EL (cell line): Measurements from ENCODE around the gene ATP7B.
"Not testable (repeated sequence)": the region's sequence is repeated elsewhere in the genome, so short reads cannot be mapped to it uniquely, and the experiment has no call there.

Source experiments
- DNase-seq: peaks from one replicate; pipeline ENCODE4 v3.0.0-alpha.2; 2016

Gene ATP7B

DNA sequence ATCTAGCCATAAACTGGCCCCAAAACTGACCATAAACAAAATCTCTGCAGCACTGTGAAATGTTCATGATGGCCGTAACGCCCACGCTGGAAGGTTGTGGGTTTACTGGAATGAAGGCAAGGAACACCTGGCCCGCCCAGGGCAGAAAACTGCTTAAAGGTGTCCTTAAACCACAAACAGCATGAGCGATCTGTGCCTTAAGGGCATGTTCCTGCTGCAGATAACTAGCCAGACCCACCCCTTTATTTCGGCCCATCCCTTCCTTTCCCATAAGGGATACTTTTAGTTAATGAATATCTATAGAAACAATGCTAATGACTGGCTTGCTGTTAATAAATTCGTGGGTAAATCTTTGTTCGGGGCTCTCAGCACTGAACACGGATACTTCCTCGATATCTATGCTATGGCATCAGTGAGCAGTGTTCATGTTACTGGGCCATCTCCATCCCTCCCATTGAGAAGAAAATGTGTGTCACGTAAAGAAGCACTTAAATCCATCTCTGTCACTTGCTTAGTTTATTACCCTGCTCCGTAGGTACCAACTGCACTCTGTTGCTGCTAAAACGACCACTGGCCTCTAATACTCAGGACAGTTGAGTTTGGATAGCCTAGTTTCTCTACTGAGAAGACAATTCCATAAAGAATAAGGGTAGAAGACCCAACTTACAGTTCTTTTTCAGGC is 5.3 kb downstream of the ATP7B start:
- no peak for DNase-seq

DNA sequence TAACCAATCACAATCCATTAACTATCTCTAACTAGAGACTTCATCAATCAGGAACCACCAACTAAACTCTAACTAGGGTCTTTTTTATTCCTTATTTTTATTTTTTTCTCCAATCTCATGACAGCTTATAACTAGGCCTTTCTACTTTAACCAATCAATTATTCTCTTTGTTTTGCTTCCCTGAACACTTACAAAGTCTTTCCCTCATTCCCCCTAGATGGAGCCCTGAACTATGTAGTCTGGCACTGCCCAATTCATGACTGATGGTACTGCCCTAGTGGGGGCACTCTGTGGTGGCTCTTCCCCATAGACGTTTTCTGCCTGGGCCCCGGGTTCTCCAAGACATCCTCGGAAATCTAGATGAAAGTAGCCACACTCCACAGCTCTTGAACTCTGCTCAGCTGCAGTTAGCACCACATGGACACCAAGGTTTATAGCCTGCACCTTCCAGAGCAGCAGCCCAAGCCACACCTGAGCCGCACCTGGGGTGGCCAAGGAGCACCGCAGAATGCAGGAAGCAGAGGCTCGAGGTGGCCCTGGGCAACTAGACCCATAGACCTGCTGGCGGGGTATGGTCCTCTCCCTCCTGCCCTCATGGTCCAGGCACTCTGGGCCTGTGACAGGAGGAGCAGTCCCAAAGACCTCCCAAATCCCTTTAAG is 6.6 kb downstream of the ATP7B start:
- DNase-seq, result no peak

- no peak for DNase-seq
Measured at GRCh38 chr13:52003541-52003940, 7.7 kb downstream of the ATP7B start.

- DNase-seq, result no peak
Measured at GRCh38 chr13:52002361-52002760, 8.9 kb downstream of the ATP7B start.

GRCh38 chr13:52001120-52001731 is 10.0 kb downstream of the ATP7B start:
- peak; percentile 33 for DNase-seq

- DNase-seq, result no peak
Measured at GRCh38 chr13:51999921-52000320, 11.3 kb downstream of the ATP7B start.

DNA sequence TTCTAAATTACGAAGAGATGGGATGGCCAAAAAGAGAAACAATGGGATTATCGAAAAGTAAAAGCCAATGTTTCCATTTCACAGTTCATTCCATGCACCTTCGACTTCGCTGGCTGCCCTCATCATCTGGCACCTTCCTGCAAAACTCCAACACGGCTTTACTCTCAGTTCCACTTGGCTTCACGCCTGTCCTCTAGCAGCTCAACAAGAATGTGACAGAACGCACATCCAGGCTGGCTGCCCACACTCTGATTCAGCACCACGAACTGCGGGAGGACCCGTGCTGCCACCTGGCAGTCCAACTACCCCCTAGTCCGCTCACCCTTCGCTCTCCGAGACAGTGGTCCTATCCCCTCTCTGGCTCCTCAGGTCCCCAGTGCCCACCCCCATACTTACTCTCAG is 11.7 kb downstream of the ATP7B start:
- DNase-seq, result no peak

DNA sequence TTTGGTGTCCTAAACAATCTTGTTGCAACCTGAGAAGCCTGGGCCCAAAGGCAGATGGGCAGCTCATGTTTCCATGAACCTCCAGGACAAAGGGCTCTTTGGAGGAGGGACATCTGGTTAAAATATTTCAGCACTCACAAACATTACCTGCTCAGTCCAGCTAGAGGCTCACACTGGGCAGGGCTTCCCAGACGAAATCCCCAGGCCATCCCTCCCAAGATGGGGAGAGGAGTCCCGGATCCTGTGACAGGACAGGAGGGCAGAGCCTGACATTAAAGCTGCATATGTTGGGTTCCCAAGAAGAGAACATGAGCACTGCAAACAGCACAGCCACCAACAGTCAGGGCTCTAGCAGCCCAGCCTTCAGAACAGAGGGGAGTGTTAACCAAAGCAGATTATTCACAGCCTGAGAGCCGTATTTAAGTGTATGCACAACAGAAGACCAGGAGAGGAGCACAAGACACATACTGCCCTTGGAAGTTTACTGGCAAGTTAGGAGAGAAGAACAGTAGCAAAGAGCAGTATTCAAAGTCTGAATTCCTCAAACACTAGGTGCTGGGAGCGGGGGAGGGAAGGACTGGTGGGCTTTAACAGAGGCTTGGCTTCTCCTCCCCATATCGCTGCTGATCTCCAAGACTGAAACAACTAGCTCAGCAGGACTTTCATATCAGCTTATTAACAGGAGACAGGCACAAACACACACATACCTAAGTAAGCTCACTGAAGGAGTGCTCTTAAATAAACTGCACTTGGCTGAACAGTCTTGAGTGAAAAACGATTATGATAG is 12.3 kb downstream of the ATP7B start:
- no peak for DNase-seq

DNA sequence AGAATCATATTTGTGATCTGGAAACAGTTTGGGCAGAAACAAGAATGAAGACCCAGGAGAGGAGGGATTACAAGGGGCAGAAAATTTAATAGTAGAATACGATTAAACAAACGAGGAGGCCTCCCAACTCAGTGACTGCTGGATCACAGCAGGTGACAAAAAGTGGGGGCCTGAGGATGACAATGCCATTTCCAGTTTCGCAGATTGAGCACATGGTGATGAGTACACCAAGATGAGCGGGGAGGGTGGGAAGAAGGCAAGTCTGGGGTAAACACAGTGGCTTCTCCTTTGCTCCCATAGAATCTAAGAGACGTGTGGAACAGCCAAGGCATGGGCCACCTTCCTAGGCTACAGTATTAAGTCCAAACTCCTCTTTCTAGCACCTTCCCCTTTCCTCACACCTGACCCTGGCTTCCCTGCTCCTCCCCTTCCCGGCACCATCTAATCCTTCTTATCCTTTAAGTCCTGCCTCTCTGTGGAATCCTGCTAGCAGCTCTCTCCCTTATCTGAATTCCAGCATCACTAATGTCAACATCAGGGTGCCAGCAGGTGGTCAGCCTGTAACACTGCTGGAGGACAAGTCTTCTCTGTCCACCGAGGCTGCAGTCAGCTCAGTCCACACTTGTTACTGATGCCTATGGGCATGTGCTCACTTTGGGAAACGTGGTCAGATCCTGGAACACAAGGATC is 13.5 kb downstream of the ATP7B start:
- no peak for DNase-seq

DNA sequence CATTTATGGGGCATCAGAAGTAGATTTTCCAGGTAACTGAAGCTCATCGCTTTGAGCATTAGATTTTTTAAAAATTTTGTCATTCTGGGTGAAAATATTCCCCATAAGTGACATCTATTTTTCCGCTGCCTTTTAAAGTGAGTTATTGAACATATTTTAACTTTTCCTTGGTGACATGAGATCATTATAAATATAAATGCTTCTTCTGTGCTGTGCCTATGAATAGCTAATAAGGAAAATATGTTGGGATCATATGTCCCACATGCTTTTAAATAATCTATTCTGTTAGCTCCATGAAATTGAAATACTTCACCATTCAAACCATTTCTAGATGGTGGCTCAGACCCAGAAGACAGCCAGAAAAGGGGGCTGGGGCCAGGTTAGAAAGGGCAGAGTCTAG is 14.1 kb downstream of the ATP7B start:
- no peak for DNase-seq

- no peak for DNase-seq
Measured at GRCh38 chr13:51996641-51997040, 14.6 kb downstream of the ATP7B start.

GRCh38 chr13:51995677-51996551 is 15.3 kb downstream of the ATP7B start:
- no peak for DNase-seq

GRCh38 chr13:51993713-51994112 is 17.5 kb downstream of the ATP7B start:
- DNase-seq, result no peak

- DNase-seq, result no peak
Measured at GRCh38 chr13:51988988-51989618, 22.1 kb downstream of the ATP7B start.

DNA sequence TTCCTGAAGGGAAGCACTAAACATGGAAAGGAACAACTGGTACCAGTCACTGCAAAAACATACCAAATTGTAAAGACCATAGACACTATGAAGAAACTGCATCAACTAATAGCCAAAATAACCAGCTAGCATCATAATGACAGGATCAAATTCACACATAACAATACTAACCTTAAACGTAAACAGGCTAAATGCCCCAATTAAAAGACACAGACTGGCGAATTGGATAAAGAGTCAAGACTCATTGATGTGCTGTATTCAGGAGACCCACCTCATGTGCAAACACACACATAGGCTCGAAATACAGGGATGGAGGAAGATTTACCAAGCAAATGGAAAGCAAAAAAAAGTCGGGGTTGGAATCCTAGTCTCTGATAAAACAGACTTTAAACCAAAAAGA is 26.3 kb downstream of the ATP7B start:
- not testable (repeated sequence) for DNase-seq

- not testable (repeated sequence) for DNase-seq
Measured at GRCh38 chr13:51983292-51983691, 28.0 kb downstream of the ATP7B start.

- DNase-seq, result peak; percentile 29
Measured at GRCh38 chr13:51981355-51981754, 29.9 kb downstream of the ATP7B start.

DNA sequence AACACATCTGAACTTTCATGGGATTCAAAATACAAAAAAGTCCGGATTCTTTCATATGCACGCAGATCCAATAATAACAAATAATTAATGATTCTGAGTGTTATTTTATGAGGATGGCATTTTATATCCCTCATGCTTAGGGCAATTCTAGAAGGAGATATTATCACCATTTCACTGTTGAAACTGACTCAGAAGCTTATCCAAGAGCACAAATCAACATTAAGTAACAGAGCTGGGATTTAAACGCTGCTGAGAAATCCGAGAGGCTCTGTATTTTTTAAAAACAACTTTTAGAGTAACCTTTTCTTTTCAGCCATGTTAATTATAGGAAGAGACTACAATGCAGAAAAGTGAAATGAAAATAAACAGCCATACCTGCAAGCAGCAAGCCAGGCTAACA is 30.3 kb downstream of the ATP7B start:
- no peak for DNase-seq

DNA sequence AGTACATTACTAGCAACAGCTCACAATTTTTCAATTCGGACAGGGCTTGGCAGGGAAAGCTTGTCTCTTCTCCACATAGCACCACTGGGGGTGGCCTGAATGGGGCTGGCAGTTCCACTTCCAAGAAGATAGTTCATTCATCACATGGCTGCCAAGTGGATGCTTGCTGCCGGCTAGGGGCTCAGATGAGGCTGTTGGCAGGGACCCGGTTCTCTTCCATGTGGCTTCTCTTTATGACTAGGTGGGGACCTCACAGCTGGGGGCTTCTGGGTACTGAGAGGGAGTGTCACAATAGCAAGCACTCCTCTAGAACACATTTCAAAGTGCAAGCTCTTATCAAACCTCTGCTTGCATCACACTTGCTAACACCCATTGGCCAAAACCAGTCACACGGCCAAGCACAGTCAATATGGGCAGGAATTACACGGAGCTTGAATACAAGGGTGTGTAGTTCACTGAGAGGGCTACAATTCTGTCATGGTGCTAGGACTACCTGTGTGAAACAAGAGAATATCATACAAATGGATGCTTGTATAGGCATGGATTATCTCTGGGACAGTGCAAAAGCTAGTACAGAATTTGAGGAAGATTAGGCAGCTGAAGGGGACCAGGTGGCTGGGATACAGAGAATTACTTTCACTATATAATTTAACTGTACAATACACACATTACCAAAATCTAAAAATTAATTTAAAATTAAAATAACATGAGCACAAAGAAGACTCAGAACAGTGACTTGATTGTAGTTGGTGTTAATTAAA is 32.3 kb downstream of the ATP7B start:
- DNase-seq, result no peak

GRCh38 chr13:51977625-51978024 is 33.6 kb downstream of the ATP7B start:
- DNase-seq, result no peak

- DNase-seq, result no peak
Measured at GRCh38 chr13:51976890-51977289, 34.4 kb downstream of the ATP7B start.
